ENCODE results near the gene FHOD3. TPM values are rescaled to one million over a fixed set of nuclear protein-coding genes. Genes with fewer than 3 reads are reported as not detected.

Gene FHOD3
- total RNA-seq, 2 experiments from 2014 or later = not detected

- no peaks in the 10 kb centered on the region for H3K9me3 Mint-ChIP-seq
- H3K27me3 Mint-ChIP-seq = peaks cover 15% of the 10 kb centered on the region
- DNase-seq = no peak
- no peak overlapping the region for H3K4me3 Mint-ChIP-seq
- H3K27ac Mint-ChIP-seq = no peak overlapping the region
- no peaks in the 10 kb centered on the region for H3K4me1 Mint-ChIP-seq
- no peaks in the 10 kb centered on the region for H3K36me3 Mint-ChIP-seq
Measured at GRCh38 chr18:36633961-36634412, 336.5 kb downstream of the FHOD3 start.

- peaks cover 11% of the 10 kb centered on the region for H3K27me3 Mint-ChIP-seq
- no peak for DNase-seq
- H3K27ac Mint-ChIP-seq = no peak overlapping the region
- no peaks in the 10 kb centered on the region for H3K9me3 Mint-ChIP-seq
- H3K4me1 Mint-ChIP-seq = no peaks in the 10 kb centered on the region
- no peak overlapping the region for H3K4me3 Mint-ChIP-seq
- no peaks in the 10 kb centered on the region for H3K36me3 Mint-ChIP-seq
Measured at GRCh38 chr18:36634573-36635216, 337.2 kb downstream of the FHOD3 start.

DNA sequence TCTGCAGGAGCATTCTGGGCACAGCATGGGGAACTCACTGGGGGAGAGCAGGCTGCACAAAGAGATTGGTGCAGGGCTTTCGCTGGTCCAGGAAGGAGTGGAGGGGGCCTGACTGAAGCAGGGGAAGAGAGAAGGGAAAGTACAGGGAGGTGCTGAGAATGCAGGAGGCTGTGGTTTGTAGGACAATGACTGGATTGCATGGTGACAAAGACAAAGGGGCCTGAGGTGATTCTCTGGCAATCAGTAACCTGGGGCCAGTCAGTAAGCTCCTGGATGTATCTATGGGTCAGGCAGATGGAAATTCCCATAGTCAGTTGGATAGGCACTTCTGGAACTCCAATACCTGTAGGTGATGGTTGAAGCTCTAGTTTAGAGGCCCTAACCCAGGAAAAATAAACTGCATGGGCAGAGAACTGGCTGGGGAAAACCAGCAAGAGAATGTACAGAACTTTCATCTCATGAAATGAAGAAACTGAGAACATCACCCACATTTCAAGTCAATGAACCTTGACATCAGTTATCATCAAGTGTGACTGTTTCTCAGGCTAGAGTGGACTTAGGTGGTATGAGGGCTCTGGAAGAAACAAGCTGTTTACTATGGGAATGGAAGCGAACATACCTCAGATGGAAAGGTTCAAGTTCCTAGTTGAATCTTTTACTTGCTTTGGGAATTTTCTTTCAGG lies 338.0 kb downstream of the FHOD3 start:
- DNase-seq = no peak
- Mint-ChIP-seq H3K4me1 (no peaks in the 10 kb centered on the region), H3K36me3 (no peaks in the 10 kb centered on the region), H3K4me3 (no peak overlapping the region), H3K9me3 (no peaks in the 10 kb centered on the region), H3K27ac (no peak overlapping the region), H3K27me3 (peaks cover 10% of the 10 kb centered on the region)

- no peak for DNase-seq
- no peak overlapping the region for H3K4me3 Mint-ChIP-seq
- H3K27ac Mint-ChIP-seq = no peak overlapping the region
- H3K9me3 Mint-ChIP-seq = no peaks in the 10 kb centered on the region
- no peaks in the 10 kb centered on the region for H3K4me1 Mint-ChIP-seq
- H3K36me3 Mint-ChIP-seq = no peaks in the 10 kb centered on the region
- H3K27me3 Mint-ChIP-seq = peaks cover 10% of the 10 kb centered on the region
Measured at GRCh38 chr18:36636237-36636817, 338.8 kb downstream of the FHOD3 start.

- no peaks in the 10 kb centered on the region for H3K9me3 Mint-ChIP-seq
Measured at GRCh38 chr18:36638224-36638623, 340.7 kb downstream of the FHOD3 start.

GRCh38 chr18:36640021-36640952 lies 342.8 kb downstream of the FHOD3 start:
- Mint-ChIP-seq H3K27ac (no peak overlapping the region), H3K27me3 (no peaks in the 10 kb centered on the region), H3K4me3 (no peak overlapping the region), H3K9me3 (no peaks in the 10 kb centered on the region), H3K36me3 (no peaks in the 10 kb centered on the region), H3K4me1 (no peaks in the 10 kb centered on the region)
- DNase-seq = no peak

More at GRCh38 chr18:36638224-36638623, 340.7 kb downstream of the FHOD3 start:
- Mint-ChIP-seq H3K27ac (no peak overlapping the region), H3K36me3 (no peaks in the 10 kb centered on the region), H3K4me1 (no peaks in the 10 kb centered on the region), H3K4me3 (no peak overlapping the region), H3K27me3 (peaks cover 10% of the 10 kb centered on the region)
- no peak for DNase-seq

- Mint-ChIP-seq H3K27ac (no peak overlapping the region), H3K4me3 (no peak overlapping the region), H3K9me3 (no peaks in the 10 kb centered on the region), H3K27me3 (no peaks in the 10 kb centered on the region), H3K4me1 (no peaks in the 10 kb centered on the region), H3K36me3 (no peaks in the 10 kb centered on the region)
- DNase-seq = no peak
Measured at GRCh38 chr18:36643061-36643460, 345.5 kb downstream of the FHOD3 start.

GRCh38 chr18:36648803-36649202 lies 351.3 kb downstream of the FHOD3 start:
- Mint-ChIP-seq H3K27ac (no peak overlapping the region), H3K27me3 (peaks cover 8% of the 10 kb centered on the region), H3K4me1 (no peaks in the 10 kb centered on the region), H3K4me3 (no peak overlapping the region), H3K9me3 (no peaks in the 10 kb centered on the region), H3K36me3 (no peaks in the 10 kb centered on the region)
- no peak for DNase-seq

GRCh38 chr18:36649205-36649604 lies 351.7 kb downstream of the FHOD3 start:
- H3K9me3 Mint-ChIP-seq = no peaks in the 10 kb centered on the region
- H3K4me1 Mint-ChIP-seq = no peaks in the 10 kb centered on the region
- H3K27ac Mint-ChIP-seq = no peak overlapping the region
- no peaks in the 10 kb centered on the region for H3K36me3 Mint-ChIP-seq
- H3K27me3 Mint-ChIP-seq = peaks cover 8% of the 10 kb centered on the region
- no peak for DNase-seq
- H3K4me3 Mint-ChIP-seq = no peak overlapping the region

DNA sequence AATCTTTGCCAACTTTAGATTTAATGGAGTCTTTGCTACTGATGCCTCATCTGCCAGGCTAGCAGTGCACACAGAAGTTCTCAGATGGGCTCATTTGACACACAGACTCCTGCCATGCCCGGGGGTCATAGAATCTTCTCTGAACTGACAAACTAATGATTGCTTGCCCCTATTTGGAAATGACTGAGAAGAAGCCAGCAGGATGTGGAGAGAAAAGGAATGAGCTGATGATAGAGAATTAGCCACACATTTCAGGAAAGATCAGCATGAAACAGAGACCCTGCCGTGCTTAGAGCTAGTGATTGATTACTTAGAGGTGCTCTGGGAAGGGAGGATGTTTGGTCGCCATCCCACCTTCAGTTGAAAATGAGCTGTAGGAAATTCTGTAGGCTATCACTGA lies 352.8 kb downstream of the FHOD3 start:
- Mint-ChIP-seq H3K36me3 (no peaks in the 10 kb centered on the region), H3K4me1 (no peaks in the 10 kb centered on the region), H3K27ac (no peak overlapping the region), H3K9me3 (no peaks in the 10 kb centered on the region), H3K27me3 (peaks cover 17% of the 10 kb centered on the region), H3K4me3 (no peak overlapping the region)
- no peak for DNase-seq

GRCh38 chr18:36650906-36651305 lies 353.4 kb downstream of the FHOD3 start:
- H3K27ac Mint-ChIP-seq = no peak overlapping the region
- peaks cover 18% of the 10 kb centered on the region for H3K27me3 Mint-ChIP-seq
- no peaks in the 10 kb centered on the region for H3K36me3 Mint-ChIP-seq
- no peaks in the 10 kb centered on the region for H3K9me3 Mint-ChIP-seq
- no peak for DNase-seq
- H3K4me3 Mint-ChIP-seq = no peak overlapping the region
- no peaks in the 10 kb centered on the region for H3K4me1 Mint-ChIP-seq

- Mint-ChIP-seq H3K9me3 (no peaks in the 10 kb centered on the region), H3K4me1 (no peaks in the 10 kb centered on the region), H3K36me3 (no peaks in the 10 kb centered on the region), H3K27ac (no peak overlapping the region), H3K27me3 (peaks cover 18% of the 10 kb centered on the region), H3K4me3 (no peak overlapping the region)
- no peak for DNase-seq
Measured at GRCh38 chr18:36652503-36652902, 355.0 kb downstream of the FHOD3 start.

DNA sequence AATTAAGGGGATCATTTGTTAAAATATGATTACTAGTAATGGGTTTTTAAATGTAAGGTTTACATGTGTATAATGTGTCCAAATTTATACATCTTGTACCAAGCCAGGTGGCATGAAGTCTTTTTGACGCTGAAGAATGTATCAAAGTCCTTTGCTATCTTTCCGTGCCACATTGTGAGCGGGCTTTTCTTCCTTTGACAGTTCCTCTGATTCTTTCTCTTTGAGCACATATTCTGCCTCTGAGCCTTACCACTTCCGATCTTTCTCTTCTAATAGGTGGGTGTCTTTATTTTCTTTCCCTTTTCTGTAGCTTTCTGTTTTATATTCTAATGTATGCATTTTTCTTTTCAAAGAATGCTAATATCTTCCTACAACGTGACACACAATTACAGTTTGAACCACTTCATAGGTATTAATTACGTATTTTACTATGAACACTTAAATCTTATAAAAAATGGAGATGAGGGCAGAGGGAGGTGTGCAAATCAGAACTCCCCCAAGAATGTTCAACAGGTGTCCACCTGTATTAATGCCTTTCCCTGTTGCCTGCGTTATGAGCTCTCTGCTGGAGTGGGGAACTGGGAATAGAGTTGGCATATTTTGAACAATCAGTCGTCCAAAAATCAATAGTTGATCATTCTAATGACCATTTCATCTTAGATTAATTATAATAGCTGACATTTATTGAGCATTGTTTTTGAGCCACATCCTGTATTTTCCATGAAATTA lies 355.8 kb downstream of the FHOD3 start:
- no peak for DNase-seq
- no peaks in the 10 kb centered on the region for H3K4me1 Mint-ChIP-seq
- H3K27me3 Mint-ChIP-seq = peaks cover 22% of the 10 kb centered on the region
- no peak overlapping the region for H3K4me3 Mint-ChIP-seq
- H3K36me3 Mint-ChIP-seq = no peaks in the 10 kb centered on the region
- H3K27ac Mint-ChIP-seq = no peak overlapping the region
- H3K9me3 Mint-ChIP-seq = no peaks in the 10 kb centered on the region

DNA sequence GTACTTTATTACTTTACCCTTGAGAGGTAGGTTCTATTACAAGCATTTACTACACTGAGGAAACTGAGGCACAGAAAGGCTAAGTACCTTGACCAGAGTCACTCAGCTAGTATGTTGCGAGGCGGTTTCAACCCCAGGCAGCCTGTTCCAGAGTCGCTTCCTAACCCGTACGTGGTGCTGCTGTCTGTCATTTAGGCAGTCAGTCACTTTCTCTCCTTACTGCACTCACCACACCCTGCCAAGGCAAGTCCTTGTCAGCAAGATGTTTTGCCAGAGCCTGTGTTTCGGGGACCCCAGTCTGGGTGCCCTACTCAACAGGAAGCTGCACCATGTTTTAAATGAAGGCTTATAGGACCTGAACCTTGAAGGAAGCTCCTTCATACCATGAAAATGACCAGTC lies 356.4 kb downstream of the FHOD3 start:
- Mint-ChIP-seq H3K36me3 (no peaks in the 10 kb centered on the region), H3K9me3 (no peaks in the 10 kb centered on the region)

More for the DNA sequence above, 356.4 kb downstream of the FHOD3 start:
- Mint-ChIP-seq H3K27me3 (peaks cover 23% of the 10 kb centered on the region), H3K27ac (no peak overlapping the region), H3K4me3 (no peak overlapping the region), H3K4me1 (no peaks in the 10 kb centered on the region)
- DNase-seq = no peak
